Measurements from ENCODE around the gene PLCH1. TPM values are rescaled to one million over a fixed set of nuclear protein-coding genes. Genes with fewer than 3 reads are reported as not detected.

PLCH1 gene
- total RNA-seq, 1 donor from 2014 or later, result 3.1 TPM

DNA sequence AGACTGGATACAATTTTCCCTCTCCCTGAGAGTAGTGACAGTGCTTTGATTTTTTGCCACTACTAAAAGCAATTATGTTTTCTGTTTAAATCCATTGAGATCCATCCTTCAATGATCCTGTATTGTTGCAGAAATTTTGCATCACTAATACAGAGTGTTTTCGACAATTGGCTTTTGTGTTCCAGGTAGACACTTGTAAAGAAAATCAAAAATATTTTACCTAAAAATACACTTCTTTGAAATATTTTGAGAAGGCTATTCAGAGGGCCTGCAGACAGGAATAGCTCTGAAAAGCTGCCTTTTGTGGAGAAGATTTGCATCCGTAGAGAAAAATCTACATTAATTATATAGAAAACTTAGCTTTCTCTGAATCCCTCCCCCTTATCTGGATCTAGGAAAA lies 384.6 kb downstream of the PLCH1 start:
- H3K4me3 ChIP-seq (ENCODE audit: low read depth, low read length), result no peak overlapping the region
- TF ChIP-seq, protein P1, sequence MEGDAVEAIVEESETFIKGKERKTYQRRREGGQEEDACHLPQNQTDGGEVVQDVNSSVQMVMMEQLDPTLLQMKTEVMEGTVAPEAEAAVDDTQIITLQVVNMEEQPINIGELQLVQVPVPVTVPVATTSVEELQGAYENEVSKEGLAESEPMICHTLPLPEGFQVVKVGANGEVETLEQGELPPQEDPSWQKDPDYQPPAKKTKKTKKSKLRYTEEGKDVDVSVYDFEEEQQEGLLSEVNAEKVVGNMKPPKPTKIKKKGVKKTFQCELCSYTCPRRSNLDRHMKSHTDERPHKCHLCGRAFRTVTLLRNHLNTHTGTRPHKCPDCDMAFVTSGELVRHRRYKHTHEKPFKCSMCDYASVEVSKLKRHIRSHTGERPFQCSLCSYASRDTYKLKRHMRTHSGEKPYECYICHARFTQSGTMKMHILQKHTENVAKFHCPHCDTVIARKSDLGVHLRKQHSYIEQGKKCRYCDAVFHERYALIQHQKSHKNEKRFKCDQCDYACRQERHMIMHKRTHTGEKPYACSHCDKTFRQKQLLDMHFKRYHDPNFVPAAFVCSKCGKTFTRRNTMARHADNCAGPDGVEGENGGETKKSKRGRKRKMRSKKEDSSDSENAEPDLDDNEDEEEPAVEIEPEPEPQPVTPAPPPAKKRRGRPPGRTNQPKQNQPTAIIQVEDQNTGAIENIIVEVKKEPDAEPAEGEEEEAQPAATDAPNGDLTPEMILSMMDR (conservative IDR thresholded peaks at IDR 0.05; ENCODE audit: low read depth, low read length), result no peak
- DNase-seq (ENCODE audit: low read depth), result no peak

DNA sequence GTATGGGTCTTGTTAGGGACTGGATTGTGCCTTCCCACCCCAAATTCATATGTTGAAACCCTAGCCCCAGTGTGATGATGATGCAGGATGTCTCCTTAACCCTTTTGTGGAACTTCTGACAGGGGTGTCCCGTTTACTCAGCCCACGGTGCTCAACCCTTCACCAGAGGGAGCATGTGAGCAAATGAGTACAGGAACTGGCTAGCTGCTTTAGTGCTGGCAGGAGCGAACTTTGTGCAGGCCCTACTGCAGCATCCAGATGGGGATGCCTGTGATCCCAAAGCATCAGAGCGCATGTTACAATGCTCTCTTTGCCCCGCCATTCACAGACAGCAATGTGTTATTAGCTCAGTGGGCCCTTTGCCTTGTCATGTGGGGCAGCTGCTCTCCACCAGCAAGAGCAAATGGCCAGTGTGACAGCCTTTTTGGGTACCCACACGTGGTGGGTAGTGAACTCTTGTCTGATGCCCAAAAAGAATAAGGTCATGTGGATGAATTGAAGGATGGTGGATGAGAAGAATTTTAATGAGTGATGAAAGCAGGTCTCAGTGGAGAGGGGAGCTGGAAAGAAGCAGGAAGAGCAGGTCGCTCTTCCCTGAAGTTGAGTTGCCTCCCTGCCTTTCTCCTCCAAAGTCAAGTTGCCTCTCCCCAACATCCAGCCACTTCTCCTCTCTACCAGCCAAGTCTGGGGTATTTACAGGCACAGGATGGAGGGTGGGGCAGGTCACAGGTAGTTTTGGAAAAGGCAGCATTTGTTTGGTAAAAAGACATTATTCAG lies 388.1 kb downstream of the PLCH1 start:
- no peak for DNase-seq (ENCODE audit: low read depth)
- H3K4me3 ChIP-seq (ENCODE audit: low read depth, low read length), result no peak overlapping the region
- TF ChIP-seq, protein P1 (conservative IDR thresholded peaks at IDR 0.05; ENCODE audit: low read depth, low read length), result peak; percentile 33

DNA sequence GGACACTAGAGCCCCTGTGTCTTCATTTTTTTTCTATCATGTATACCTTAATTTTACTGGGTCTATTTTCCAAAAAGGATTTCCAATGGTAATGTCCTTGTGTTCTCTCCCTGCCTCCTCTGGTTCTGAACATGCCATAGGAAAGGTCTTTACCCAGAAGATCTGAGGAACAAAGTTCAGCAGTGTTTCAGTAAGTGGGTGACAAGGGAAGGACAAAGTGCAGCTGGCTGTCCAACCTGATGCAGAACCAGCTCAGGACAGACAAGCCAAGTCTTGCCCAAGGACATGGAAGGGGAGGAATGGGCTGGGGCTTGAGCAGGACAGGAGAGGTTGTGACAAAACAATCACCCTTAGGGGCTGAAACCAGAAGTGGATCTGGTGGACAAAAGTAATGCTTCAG lies 390.2 kb downstream of the PLCH1 start:
- TF ChIP-seq, protein P1 (conservative IDR thresholded peaks at IDR 0.05; ENCODE audit: low read depth, low read length), result no peak
- DNase-seq (ENCODE audit: low read depth), result no peak
- no peak overlapping the region for H3K4me3 ChIP-seq (ENCODE audit: low read depth, low read length)

DNA sequence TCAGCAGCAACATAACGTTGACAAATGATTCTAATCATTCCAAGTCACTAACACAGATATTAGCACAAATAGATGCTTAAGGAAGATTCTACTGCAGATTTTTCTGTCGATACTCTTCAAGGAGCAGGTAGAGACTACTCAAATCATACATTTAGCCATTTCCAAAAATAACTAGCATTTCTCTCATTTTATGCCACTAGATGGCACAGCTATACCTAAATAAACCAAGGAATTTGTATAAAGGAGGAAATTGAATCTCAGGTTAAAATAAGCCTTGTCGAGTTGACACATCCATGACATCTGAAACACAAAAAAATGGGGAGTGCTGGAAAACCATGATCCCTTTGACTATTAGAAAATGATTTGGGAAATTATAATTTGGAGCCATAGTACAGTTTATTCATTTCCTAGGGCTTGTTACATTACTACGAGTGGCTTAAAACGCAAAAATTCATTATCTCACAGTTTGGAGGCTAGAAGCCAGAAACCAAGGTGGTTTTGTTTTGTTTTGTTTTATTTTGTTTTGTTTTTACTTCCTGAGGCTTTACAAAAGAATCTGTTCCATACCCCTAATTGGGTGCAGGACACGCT lies 391.9 kb downstream of the PLCH1 start:
- TF ChIP-seq, protein P1 (conservative IDR thresholded peaks at IDR 0.05; ENCODE audit: low read depth, low read length), result peak; percentile 61
- DNase-seq (ENCODE audit: low read depth), result peak; percentile 6

DNA sequence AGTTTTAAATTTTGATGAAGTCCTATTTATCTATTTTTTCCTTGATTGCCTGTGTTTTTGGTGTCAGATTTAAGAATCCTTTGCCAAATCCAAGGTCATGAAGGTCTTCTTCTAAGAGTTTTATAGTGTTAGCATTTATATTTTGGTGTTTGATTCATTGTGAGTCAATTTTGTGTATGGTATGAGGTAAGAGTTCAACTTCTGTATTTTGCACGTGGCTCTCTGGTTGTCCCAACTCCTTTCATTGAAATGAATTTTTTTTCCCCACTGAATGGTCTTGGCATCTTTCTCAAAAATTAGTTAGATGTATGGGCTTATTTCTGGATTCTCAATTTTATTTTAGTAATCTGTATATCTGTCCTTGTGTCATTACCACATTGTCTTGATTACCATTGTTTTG lies 394.3 kb downstream of the PLCH1 start:
- H3K4me3 ChIP-seq (ENCODE audit: low read depth, low read length), result no peak overlapping the region
- TF ChIP-seq, protein P1 (conservative IDR thresholded peaks at IDR 0.05; ENCODE audit: low read depth, low read length), result no peak
- no peak for DNase-seq (ENCODE audit: low read depth)

More for the DNA sequence above, 391.9 kb downstream of the PLCH1 start:
- no peak overlapping the region for H3K4me3 ChIP-seq (ENCODE audit: low read depth, low read length)

DNA sequence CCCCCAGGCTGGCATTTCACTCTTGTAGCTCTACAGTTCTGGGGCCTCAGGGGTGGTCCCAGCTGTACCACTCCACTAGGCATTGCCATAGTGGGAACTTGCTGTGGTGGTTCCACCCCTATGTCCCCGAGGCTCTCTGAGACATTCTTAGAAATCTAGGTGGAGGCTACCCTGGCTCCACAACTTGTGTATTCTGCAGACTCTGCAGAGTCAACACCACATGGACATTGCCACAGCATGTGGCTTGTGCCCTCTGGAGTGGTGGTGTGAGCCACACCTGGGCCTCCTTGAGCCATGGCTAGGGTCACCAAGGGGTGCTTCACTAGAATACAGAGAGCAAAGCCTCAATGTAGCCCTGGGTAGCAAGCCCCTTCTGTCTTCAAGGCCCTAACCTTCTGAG lies 397.0 kb downstream of the PLCH1 start:
- DNase-seq (ENCODE audit: low read depth), result no peak
- TF ChIP-seq, protein P1 (conservative IDR thresholded peaks at IDR 0.05; ENCODE audit: low read depth, low read length), result no peak
- no peak overlapping the region for H3K4me3 ChIP-seq (ENCODE audit: low read depth, low read length)
